Skeletal muscle tissue (tissue), 4 donors: ENCODE results near the gene SLC25A21. TPM values are rescaled to one million over a fixed set of nuclear protein-coding genes. Genes with fewer than 3 reads are reported as not detected.
"Not testable (repeated sequence)": the region's sequence is repeated elsewhere in the genome, so short reads cannot be mapped to it uniquely, and the experiment has no call there.

Source experiments
- H3K27ac ChIP-seq: one replicate; pipeline ENCODE4 v1.7.0; 2013; ENCODE audit warnings: mild to moderate bottlenecking, low read depth, low read length, inconsistent platforms
- H3K27me3 ChIP-seq, 3 donors: one replicate each; pipeline ENCODE4 v1.7.0; 2013; ENCODE audit warnings: low read length in 3 of 3; ENCODE audit not compliant: control insufficient read depth in 3 of 3, insufficient read depth in 3 of 3
- H3K36me3 ChIP-seq, 3 donors: one replicate each; pipeline ENCODE4 v1.7.0; 2013; ENCODE audit warnings: low read length in 3 of 3; ENCODE audit not compliant: control insufficient read depth in 3 of 3, insufficient read depth in 3 of 3
- H3K4me1 ChIP-seq, 3 donors: one replicate each; pipeline ENCODE4 v1.7.0; 2013; ENCODE audit warnings: low read length in 3 of 3, mild to moderate bottlenecking in 3 of 3; ENCODE audit not compliant: control insufficient read depth in 3 of 3, insufficient read depth in 3 of 3
- H3K4me3 ChIP-seq, 3 donors: one replicate each; pipeline ENCODE4 v1.7.0; 2013; ENCODE audit warnings: low read length in 3 of 3
- H3K9ac ChIP-seq, 3 donors: one replicate each; pipeline ENCODE4 v1.7.0; 2013; ENCODE audit warnings: low read length in 3 of 3, mild to moderate bottlenecking in 3 of 3, moderate library complexity in 2 of 3, low read depth in 1 of 3
- H3K9me3 ChIP-seq, 3 donors: one replicate each; pipeline ENCODE4 v1.7.0; 2013; ENCODE audit warnings: low read length in 3 of 3; ENCODE audit not compliant: control insufficient read depth in 3 of 3
- total RNA-seq: library from RNA; depleted of rRNA; stranded (reverse); fragments of >200 nt; gene quantifications from one replicate; pipeline ENCODE4 v1.2.3, GENCODE V29; 2014
- donor health status: Osteomylitis.

SLC25A21 gene
- total RNA-seq, 1 donor from 2014 or later = 2.1 TPM

DNA sequence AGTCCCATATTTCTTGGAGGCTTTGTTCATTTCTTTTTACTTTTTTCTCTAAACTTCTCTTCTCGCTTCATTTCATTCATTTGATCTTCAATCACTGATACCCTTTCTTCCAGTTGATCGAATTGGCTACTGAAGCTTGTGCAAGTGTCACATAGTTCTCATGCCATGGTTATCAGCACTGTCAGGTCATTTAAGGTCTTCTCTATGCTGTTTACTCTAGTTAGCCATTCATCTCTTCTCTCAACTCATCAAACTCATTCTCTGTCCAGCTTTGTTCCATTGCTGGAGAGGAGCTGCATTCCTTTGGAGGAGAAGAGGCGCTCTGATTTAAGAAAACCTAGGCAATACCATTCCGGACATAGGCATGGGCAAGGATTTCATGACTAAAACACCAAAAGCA, 192.0 kb downstream of the SLC25A21 start:
- not testable (repeated sequence) for H3K4me1 ChIP-seq, H3K4me3 ChIP-seq, H3K36me3 ChIP-seq, H3K9me3 ChIP-seq, H3K9ac ChIP-seq, H3K27me3 ChIP-seq, H3K27ac ChIP-seq

DNA sequence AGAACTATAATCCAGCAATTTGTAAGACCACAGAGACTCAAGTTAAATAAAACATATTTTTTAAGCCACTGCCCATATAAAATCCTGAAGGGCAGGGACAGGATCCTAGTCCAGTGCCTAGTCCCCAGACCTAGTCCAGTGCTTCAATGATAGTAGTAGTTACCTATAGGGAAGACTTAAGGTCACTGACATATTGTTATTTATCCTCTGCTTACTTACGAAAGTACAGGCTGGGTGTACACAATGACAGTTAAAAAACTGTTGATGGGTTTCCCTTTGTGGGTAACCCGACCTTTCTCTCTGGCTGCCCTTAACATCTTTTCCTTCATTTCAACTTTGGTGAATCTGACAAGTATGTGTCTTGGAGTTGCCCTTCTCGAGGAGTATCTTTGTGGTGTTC, 192.5 kb downstream of the SLC25A21 start:
- H3K36me3 ChIP-seq = no peaks in the 10 kb centered on the region
- no peaks in the 10 kb centered on the region for H3K9me3 ChIP-seq
- no peak overlapping the region for H3K27ac ChIP-seq
- H3K4me1 ChIP-seq = no peaks in the 10 kb centered on the region
- H3K27me3 ChIP-seq = no peaks in the 10 kb centered on the region
- no peak overlapping the region for H3K4me3 ChIP-seq
- H3K9ac ChIP-seq = no peak overlapping the region

DNA sequence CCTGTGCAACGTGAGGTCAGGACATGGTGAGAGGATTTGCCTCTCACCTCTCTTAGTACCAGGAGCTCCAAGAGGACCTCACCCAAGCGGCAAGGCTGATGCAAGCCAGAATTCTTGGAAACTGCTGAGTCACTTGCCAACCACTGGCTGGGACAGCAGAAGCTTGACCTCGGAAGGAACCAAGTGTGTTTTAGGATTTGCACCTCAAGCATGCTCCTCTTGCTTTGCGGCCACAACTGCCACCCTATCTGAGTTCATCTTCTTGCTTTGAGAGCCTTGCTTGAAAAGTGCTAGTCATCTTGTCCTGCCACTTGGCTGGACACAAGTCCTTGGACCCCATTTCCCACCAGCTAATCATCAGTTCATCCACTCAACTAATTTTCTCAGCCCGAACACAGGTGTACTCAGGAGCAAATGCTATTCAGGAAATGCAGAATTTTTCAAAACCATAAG, 195.8 kb downstream of the SLC25A21 start:
- Histone ChIP-seq H3K4me3 (no peak overlapping the region), H3K27ac (no peak overlapping the region), H3K36me3 (no peaks in the 10 kb centered on the region), H3K27me3 (no peaks in the 10 kb centered on the region), H3K4me1 (no peaks in the 10 kb centered on the region), H3K9ac (no peak overlapping the region), H3K9me3 (no peaks in the 10 kb centered on the region)

DNA sequence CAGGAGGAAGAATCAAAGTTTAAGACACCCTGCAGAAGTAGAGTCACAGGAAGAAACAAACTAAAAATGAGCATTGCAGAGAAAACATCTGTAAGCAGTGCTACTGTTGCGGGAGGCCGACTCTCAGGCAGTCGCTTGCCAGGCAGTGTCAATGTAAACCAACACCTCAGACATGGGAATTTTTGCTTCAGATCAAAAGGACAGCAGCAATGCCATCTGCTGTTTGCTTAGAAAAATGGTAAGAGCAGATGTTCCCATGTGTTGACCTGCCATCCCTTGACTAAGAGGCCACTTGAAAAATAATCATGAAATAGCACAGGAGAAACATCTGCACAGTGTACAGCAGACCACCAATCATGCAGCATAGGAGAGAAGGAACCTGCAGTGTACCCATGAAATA, 196.6 kb downstream of the SLC25A21 start:
- Histone ChIP-seq H3K4me3 (no peak overlapping the region), H3K4me1 (no peaks in the 10 kb centered on the region), H3K9me3 (no peaks in the 10 kb centered on the region), H3K27ac (no peak overlapping the region), H3K27me3 (no peaks in the 10 kb centered on the region), H3K9ac (no peak overlapping the region), H3K36me3 (no peaks in the 10 kb centered on the region)

DNA sequence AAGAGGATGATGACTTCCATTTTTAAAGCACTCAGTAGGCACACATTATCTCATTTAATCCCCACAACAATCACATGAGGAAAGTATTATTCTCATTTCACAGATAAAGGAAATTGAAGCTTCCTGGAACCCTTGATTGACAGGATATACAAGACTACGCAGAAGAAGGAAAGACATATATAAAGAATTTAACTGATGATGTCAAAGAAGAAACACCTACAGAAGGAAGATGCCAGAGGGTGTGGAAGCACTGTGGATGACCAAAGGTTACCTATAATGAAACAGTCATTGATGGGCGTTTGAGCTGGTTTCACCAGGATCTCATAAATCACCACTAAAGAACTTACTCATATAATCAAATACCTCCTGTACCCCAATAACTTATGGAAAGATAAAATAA, 197.4 kb downstream of the SLC25A21 start:
- H3K4me1 ChIP-seq = no peaks in the 10 kb centered on the region
- H3K27me3 ChIP-seq = no peaks in the 10 kb centered on the region
- no peaks in the 10 kb centered on the region for H3K9me3 ChIP-seq
- no peak overlapping the region for H3K27ac ChIP-seq
- H3K36me3 ChIP-seq = no peaks in the 10 kb centered on the region
- H3K9ac ChIP-seq = no peak overlapping the region
- H3K4me3 ChIP-seq = no peak overlapping the region

DNA sequence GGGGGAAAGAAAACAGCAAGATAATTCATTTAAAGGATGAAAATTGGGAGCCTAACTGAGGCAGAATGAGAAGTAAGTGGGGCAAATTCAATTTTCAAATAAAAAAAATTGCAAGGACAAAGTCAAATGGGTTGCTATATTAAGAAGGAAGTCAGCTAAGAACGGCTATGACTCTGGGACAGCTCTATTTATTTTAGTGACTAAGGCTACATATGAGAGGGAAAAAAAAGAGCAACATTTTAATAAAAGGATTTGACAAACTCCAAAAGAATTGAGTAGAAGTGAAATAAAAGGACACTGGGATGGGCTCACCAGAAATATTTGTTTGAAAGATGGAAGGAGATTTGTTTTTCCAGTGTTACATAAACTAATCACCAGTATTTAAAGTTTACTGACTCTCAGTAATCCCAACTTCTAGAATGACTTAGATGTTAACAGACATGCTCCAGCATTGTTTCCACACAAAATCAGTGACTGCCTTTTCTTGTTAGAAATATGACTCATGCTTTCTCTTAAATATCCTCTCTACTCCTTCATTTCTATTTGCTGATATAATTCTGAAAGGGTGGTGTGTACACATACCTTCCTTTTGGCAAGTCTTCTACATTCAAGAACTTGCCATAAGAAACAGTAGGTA, 198.5 kb downstream of the SLC25A21 start:
- Histone ChIP-seq H3K36me3 (no peaks in the 10 kb centered on the region), H3K27me3 (no peaks in the 10 kb centered on the region), H3K4me3 (no peak overlapping the region), H3K27ac (no peak overlapping the region), H3K9me3 (no peaks in the 10 kb centered on the region), H3K4me1 (no peaks in the 10 kb centered on the region), H3K9ac (no peak overlapping the region)

DNA sequence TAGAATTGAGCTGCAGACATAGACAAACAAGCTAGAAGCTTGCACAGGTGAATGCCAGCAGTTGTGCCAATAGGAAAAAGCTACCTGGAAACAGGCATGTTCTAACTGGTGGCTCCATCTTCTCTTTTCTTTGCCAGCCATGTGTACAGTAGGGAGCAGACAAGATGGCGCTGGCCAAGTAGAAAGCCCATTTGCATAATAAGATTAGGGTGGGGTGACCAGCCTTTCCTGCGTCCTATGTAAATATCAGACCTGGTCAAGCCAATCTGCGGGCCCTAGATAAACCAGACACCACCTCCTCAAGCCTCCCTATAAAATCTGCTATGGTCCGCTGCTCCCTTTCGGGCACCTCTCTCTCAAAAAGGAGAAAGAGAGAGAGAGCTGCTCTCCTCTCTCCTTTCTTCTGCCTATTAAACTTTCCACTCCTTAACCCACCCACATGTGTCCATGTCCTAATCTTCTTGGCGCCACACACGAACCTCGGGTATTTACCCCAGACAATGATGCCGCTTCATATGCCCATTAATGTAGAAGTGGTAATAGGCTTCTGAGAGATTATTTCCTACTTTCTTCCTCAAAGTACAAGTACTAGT, 201.0 kb downstream of the SLC25A21 start:
- H3K9me3 ChIP-seq = no peaks in the 10 kb centered on the region
- H3K4me1 ChIP-seq = no peaks in the 10 kb centered on the region
- no peak overlapping the region for H3K4me3 ChIP-seq
- H3K27ac ChIP-seq = no peak overlapping the region
- no peak overlapping the region for H3K9ac ChIP-seq
- no peaks in the 10 kb centered on the region for H3K36me3 ChIP-seq
- no peaks in the 10 kb centered on the region for H3K27me3 ChIP-seq

DNA sequence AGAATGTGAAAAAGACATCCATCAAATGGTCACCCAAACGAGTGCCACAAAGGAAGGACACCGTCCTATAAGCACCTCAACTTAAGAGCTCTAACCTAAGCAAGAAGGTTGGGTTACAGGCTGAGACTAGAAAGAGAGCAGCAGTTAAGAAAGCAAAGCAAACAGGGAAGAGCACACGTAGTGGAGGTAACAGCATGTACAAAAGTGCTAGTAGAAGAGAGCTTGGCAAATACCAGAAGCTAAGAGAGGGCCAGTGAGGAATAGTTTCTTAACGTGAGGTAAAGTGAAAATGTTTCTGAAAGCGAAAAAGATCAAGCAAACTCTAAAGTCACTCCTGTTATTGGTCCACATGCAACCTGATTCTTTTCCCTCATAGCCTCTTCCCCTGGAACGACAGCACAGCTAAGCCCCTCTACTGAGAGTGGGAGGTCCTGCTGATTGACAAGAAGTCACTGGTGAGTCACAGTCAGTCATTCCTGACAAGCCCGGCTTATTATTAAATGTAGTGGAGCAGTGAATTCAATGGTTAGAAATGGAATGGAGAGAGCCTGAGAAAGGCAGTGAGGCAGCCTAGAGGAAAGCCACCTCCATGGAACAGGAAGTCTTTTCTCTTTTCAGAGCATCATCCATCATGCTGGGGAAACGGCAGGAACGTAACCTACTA, 204.4 kb downstream of the SLC25A21 start:
- Histone ChIP-seq H3K27ac (no peak overlapping the region), H3K27me3 (no peaks in the 10 kb centered on the region), H3K4me1 (no peaks in the 10 kb centered on the region), H3K36me3 (no peaks in the 10 kb centered on the region), H3K9ac (no peak overlapping the region), H3K4me3 (no peak overlapping the region), H3K9me3 (no peaks in the 10 kb centered on the region)

DNA sequence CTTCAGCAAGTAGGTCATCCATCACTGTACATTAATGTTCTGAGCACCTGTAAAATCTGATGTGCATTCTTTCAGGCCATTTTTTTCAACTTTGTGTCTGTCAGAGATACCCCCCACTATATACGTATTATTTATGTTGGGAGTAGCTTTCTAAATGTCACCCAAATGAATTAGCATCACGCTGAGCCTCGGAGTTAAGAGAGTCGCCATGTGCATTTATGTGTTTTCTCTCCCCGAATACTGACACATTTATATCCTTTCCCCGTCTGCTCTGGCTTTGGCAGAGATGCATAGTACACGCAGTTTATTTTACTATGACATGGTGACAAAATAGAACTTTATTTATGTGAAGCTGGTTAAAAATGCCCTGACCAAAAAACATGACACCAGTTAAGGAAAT, 216.4 kb downstream of the SLC25A21 start:
- H3K4me3 ChIP-seq = no peak overlapping the region
- H3K27me3 ChIP-seq = no peaks in the 10 kb centered on the region
- peaks cover 0 to 3% (median 0%) of the 10 kb centered on the region in 3 donors for H3K4me1 ChIP-seq
- no peaks in the 10 kb centered on the region for H3K9me3 ChIP-seq
- no peaks in the 10 kb centered on the region for H3K36me3 ChIP-seq
- H3K9ac ChIP-seq = no peak overlapping the region
- no peak overlapping the region for H3K27ac ChIP-seq

DNA sequence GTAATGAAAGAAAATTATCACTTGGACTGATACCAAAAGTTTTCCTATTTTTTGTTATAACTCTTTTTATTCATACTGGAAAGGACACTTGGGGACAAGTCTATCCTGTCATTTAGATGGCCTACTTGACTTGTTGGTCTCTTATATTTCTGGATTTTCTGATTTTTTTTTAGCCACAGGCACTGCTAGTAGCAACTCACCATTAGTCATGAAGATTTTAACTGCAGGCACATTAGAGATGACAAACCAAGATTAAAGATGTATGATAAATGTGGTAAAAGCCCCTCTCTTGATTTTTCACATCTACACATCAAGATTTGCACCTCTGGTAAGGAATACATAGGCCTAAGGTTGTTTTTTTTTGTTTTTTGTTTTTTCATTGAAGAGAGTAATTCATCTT, 217.0 kb downstream of the SLC25A21 start:
- Histone ChIP-seq H3K27me3 (no peaks in the 10 kb centered on the region), H3K27ac (no peak overlapping the region), H3K36me3 (no peaks in the 10 kb centered on the region), H3K4me3 (no peak overlapping the region), H3K4me1 (peaks cover 0 to 3% (median 0%) of the 10 kb centered on the region in 3 donors), H3K9me3 (no peaks in the 10 kb centered on the region), H3K9ac (no peak overlapping the region)
